Endodermal cell (in vitro differentiated cells): Measurements from ENCODE around the gene RRP1. TPM values are rescaled to one million over a fixed set of nuclear protein-coding genes. Genes with fewer than 3 reads are reported as not detected.
A peak's percentile ranks its signal among the peaks of the same experiment; 100 is the strongest.

Experiments used
- DNase-seq: peaks from one replicate; pipeline ENCODE4 v3.0.0-alpha.2; 2017
- H3K27ac ChIP-seq: 2 replicates; pipeline ENCODE4 v1.5.1; 2013; ENCODE audit warnings: mild to moderate bottlenecking, low read depth, low read length, moderate library complexity
- H3K27me3 ChIP-seq: 2 replicates; pipeline ENCODE4 v1.6.1; 2013; ENCODE audit warnings: mild to moderate bottlenecking, low read length, moderate library complexity; ENCODE audit not compliant: insufficient read depth, control insufficient read depth, poor library complexity, severe bottlenecking
- H3K36me3 ChIP-seq: 2 replicates; pipeline ENCODE4 v1.7.0; 2013; ENCODE audit warnings: mild to moderate bottlenecking, low read length, moderate library complexity; ENCODE audit not compliant: control insufficient read depth, insufficient read depth
- H3K4me1 ChIP-seq: one replicate; pipeline ENCODE4 v1.7.0; 2013; ENCODE audit warnings: low read length; ENCODE audit not compliant: control insufficient read depth, insufficient read depth
- H3K4me3 ChIP-seq: 2 replicates; pipeline ENCODE4 v1.5.1; 2013; ENCODE audit warnings: mild to moderate bottlenecking, low read length, moderate library complexity
- H3K9ac ChIP-seq: 2 replicates; pipeline ENCODE4 v1.6.1; 2013; ENCODE audit warnings: mild to moderate bottlenecking, low read length, moderate library complexity; ENCODE audit not compliant: poor library complexity, severe bottlenecking; ENCODE audit errors: extremely low read depth
- H3K9me3 ChIP-seq: 2 replicates; pipeline ENCODE4 v1.6.1; 2013; ENCODE audit warnings: mild to moderate bottlenecking, low read length, moderate library complexity; ENCODE audit not compliant: control insufficient read depth
- H3K27ac Mint-ChIP-seq: 2 replicates; pipeline ENCODE4 v1.8.0; 2020; ENCODE audit warnings: mixed read lengths
- H3K27me3 Mint-ChIP-seq: 2 replicates; pipeline ENCODE4 v1.8.0; 2021; ENCODE audit warnings: mild to moderate bottlenecking, mixed read lengths; ENCODE audit not compliant: insufficient read depth
- H3K36me3 Mint-ChIP-seq: 2 replicates; pipeline ENCODE4 v1.8.0; 2020; ENCODE audit warnings: low read depth, mixed read lengths
- H3K4me1 Mint-ChIP-seq: 2 replicates; pipeline ENCODE4 v1.8.0; 2020; ENCODE audit warnings: mixed read lengths
- H3K4me3 Mint-ChIP-seq: 2 replicates; pipeline ENCODE4 v1.8.0; 2020; ENCODE audit warnings: mild to moderate bottlenecking, moderate library complexity, mixed read lengths
- H3K9me3 Mint-ChIP-seq: 2 replicates; pipeline ENCODE4 v1.8.0; 2020; ENCODE audit warnings: mild to moderate bottlenecking, mixed read lengths
- CTCF ChIP-seq: fragments of 200-600 bp; sonication (generic); conservative IDR thresholded peaks from 2 replicates; pipeline ENCODE4 v1.5.0; 2021; ENCODE audit warnings: antibody characterized with exemption, mild to moderate bottlenecking
- WGBS, 2 experiments: methylation state at CpG; one replicate each; pipeline versions ENCODE4 v1.1.5 to v1.1.7; 2013; ENCODE audit warnings: missing lambda C conversion rate in 2 of 2, mixed read lengths in 1 of 2; ENCODE audit not compliant: insufficient coverage in 1 of 2, insufficient read length in 1 of 2; 5-methylcytosine and 5-hydroxymethylcytosine counted together
- total RNA-seq, 2 donors: library from RNA; stranded (reverse); fragmentation: NEBNext Ultra II Directional in 1 of 2; extraction: Animal tissue kit (Norgen Biotek cat#: 25700) in 1 of 2; gene quantifications; 2 replicates in 1 of 2; 3 replicates in 1 of 2; pipeline ENCODE4 v1.2.1, GENCODE V29; 2021

RRP1 gene
- total RNA-seq, 2 donors from 2014 or later = 36.4 to 36.7 TPM

DNA sequence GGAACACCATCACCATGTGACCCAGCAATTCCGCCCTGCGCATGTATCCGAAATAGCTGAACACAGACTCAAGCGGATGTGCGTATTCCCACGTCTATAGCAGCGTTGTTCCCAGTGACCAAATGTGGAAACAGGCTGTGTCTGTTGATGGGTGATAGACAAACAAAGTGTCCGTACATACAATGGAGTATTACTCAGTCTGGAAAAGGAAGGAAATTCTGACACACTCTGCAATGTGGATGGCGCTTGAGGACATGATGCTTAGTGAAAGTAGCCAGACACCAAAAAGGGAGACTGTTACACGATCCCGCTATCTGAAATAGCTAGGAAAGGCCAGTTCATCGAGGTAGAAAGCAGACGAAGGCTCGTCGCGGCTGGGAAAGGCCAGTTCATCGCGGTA lies 44.7 kb upstream of the RRP1 start:
- Histone ChIP-seq H3K4me3 (no peak overlapping the region), H3K27ac (no peak overlapping the region), H3K9ac (no peak overlapping the region), H3K36me3 (peaks cover 19% of the 10 kb centered on the region), H3K27me3 (no peaks in the 10 kb centered on the region), H3K9me3 (no peaks in the 10 kb centered on the region), H3K4me1 (no peaks in the 10 kb centered on the region)
- H3K27me3 Mint-ChIP-seq = no peaks in the 10 kb centered on the region
- TF ChIP-seq CTCF = no peak
- peaks cover 28% of the 10 kb centered on the region for H3K36me3 Mint-ChIP-seq
- WGBS, 2 experiments = 95% methylated on average over 18 of the region's 18 CpGs
- DNase-seq = no peak
- no peak overlapping the region for H3K4me3 Mint-ChIP-seq
- H3K4me1 Mint-ChIP-seq = peaks cover 5% of the 10 kb centered on the region
- no peak overlapping the region for H3K27ac Mint-ChIP-seq
- H3K9me3 Mint-ChIP-seq = no peaks in the 10 kb centered on the region

DNA sequence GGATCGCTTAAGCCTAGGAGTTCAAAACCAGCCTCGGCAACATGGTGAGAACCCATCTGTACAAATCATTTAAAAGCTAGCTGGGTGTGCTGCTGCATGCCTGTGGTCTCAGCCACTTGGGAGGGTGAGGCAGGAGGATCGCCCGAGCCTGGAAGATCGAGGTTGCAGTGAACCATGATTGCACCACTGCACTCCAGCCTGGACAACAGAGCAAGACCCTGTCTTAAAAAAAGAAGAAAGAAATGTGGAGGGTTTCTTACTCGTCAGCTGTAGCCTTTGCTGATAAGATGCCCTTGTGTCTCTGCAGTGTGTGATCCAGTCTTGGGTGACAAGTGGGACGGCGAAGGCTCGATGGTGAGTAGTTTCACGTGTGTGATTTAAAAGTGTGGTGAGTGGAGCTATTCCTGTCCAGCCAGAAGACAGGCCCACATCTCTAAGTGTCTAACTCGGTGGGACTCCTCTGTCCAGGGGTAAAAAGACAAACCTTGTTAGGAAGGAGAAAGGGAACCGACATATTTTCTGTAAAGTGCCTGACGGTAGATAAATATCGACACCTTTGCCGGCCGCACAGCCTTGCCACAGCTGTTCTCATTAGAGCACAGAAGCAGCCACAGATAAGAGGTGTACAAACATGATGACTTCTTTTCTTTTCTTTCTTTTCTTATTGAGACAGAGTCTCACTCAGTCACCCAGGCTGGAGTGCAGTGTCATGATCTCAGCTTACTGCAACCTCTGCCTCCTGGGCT lies 43.4 kb upstream of the RRP1 start:
- Mint-ChIP-seq H3K36me3 (peaks cover 38% of the 10 kb centered on the region), H3K4me1 (no peaks in the 10 kb centered on the region), H3K27ac (peak overlapping the region; percentile 33), H3K4me3 (no peak overlapping the region), H3K9me3 (no peaks in the 10 kb centered on the region), H3K27me3 (no peaks in the 10 kb centered on the region)
- 95 to 99% methylated on average over 16 of the region's 16 CpGs for WGBS, 2 experiments
- no peak for DNase-seq
- TF ChIP-seq CTCF = no peak
- H3K4me1 ChIP-seq = no peaks in the 10 kb centered on the region
- no peaks in the 10 kb centered on the region for H3K9me3 ChIP-seq
- H3K36me3 ChIP-seq = peaks cover 26% of the 10 kb centered on the region
- no peak overlapping the region for H3K27ac ChIP-seq
- no peak overlapping the region for H3K9ac ChIP-seq
- H3K4me3 ChIP-seq = no peak overlapping the region
- H3K27me3 ChIP-seq = no peaks in the 10 kb centered on the region

DNA sequence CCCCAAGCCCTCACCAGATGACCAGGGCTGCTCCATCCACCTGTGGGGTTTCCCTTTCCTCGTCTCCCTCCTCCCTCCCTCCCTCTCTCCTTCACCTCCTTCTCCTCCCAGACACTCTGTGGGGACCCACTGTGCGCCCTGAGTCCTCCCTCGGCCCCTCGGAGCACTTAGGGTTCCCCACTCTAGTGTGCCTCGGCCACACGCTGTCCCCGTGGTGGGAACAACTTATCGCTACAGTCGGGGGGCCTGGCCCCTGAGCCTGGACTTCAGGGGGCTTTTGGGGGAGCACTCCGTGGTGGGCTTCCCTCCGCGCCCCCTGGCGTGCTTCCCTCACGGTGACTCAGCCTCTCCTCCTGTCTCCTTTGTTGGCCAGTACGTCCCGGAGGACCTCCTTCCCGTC lies 40.8 kb upstream of the RRP1 start:
- Histone ChIP-seq H3K27me3 (no peaks in the 10 kb centered on the region), H3K27ac (no peak overlapping the region), H3K4me1 (no peaks in the 10 kb centered on the region), H3K9ac (no peak overlapping the region), H3K4me3 (no peak overlapping the region), H3K36me3 (peaks cover 33% of the 10 kb centered on the region), H3K9me3 (no peaks in the 10 kb centered on the region)
- no peak for TF ChIP-seq CTCF
- Mint-ChIP-seq H3K9me3 (no peaks in the 10 kb centered on the region), H3K27ac (no peak overlapping the region), H3K27me3 (no peaks in the 10 kb centered on the region), H3K4me1 (no peaks in the 10 kb centered on the region), H3K4me3 (no peak overlapping the region), H3K36me3 (peaks cover 60% of the 10 kb centered on the region)
- no peak for DNase-seq
- WGBS, 2 experiments = 94 to 98% methylated on average over 17 of the region's 17 CpGs
